Measurements from ENCODE around the gene RABIF. TPM values are rescaled to one million over a fixed set of nuclear protein-coding genes. Genes with fewer than 3 reads are reported as not detected.
A peak's percentile ranks its signal among the peaks of the same experiment; 100 is the strongest.

RABIF gene
- polyA plus RNA-seq, 3 donors = 7.8 to 24.6 (median 22.8) TPM

DNA sequence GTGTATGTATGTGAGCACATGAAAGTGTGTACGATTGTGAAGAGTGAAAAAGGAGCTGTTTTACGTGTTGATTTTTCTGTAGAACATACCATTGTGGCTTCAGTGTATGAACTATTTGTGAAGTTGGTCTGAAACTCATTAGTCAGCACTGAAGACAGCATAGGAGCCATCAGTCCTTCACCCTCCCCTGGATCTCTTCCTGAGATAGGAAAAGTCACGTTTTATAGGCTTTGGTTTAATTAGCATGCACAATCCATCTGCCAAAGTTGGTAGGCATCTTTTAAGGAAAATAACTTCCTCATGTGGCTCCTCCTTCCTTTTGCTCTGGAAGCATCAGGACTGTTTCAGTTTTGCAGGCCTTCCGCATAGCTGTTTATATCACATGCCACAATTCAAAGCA is 1.4 kb upstream of the RABIF start:
- 69% methylated on average over 2 of the region's 4 CpGs for WGBS (ENCODE audit: insufficient coverage)
- Histone ChIP-seq H3K27me3 (ENCODE audit: control insufficient read depth in 2 of 2, insufficient read depth in 2 of 2, low read length in 2 of 2) (no peaks in the 10 kb centered on the region), H3K9me3 (replicated peaks in 1 of 2; ENCODE audit: control insufficient read depth in 1 of 2, insufficient read depth in 1 of 2, low read length in 2 of 2) (no peaks in the 10 kb centered on the region), H3K9ac (ENCODE audit: insufficient read depth, low read length, poor library complexity, severe bottlenecking) (no peak overlapping the region), H3K79me2 (ENCODE audit: insufficient read depth, low read length) (peaks cover 31% of the 10 kb centered on the region), H3K36me3 (replicated peaks in 1 of 2; ENCODE audit: control insufficient read depth in 1 of 2, insufficient read depth in 2 of 2, low read length in 2 of 2) (peaks cover 38 to 55% of the 10 kb centered on the region in 2 donors), H3K4me2 (replicated peaks; ENCODE audit: extremely low read depth, low read length, poor library complexity, severe bottlenecking) (no peak overlapping the region), H3K4me3 (replicated peaks in 1 of 3; ENCODE audit: low read depth in 2 of 3, low read length in 3 of 3) (no peak overlapping the region), H2AFZ (ENCODE audit: insufficient read depth, low read depth, low read length, poor library complexity, severe bottlenecking) (no peak overlapping the region), H3K4me1 (ENCODE audit: control insufficient read depth in 1 of 2, insufficient read depth in 2 of 2, low read length in 2 of 2) (peaks cover 14 to 30% of the 10 kb centered on the region in 2 donors), H3K27ac (ENCODE audit: low read depth in 1 of 2, low read length in 2 of 2) (no peak overlapping the region), H4K20me1 (ENCODE audit: insufficient read depth, low read length) (peaks cover 18% of the 10 kb centered on the region)
- H3K27me3 Mint-ChIP-seq (ENCODE audit: low read depth in 3 of 3) = peaks cover 0 to 2% (median 0%) of the 10 kb centered on the region in 3 donors
- H3K27ac Mint-ChIP-seq = no peak overlapping the region
- TF ChIP-seq, protein P1, sequence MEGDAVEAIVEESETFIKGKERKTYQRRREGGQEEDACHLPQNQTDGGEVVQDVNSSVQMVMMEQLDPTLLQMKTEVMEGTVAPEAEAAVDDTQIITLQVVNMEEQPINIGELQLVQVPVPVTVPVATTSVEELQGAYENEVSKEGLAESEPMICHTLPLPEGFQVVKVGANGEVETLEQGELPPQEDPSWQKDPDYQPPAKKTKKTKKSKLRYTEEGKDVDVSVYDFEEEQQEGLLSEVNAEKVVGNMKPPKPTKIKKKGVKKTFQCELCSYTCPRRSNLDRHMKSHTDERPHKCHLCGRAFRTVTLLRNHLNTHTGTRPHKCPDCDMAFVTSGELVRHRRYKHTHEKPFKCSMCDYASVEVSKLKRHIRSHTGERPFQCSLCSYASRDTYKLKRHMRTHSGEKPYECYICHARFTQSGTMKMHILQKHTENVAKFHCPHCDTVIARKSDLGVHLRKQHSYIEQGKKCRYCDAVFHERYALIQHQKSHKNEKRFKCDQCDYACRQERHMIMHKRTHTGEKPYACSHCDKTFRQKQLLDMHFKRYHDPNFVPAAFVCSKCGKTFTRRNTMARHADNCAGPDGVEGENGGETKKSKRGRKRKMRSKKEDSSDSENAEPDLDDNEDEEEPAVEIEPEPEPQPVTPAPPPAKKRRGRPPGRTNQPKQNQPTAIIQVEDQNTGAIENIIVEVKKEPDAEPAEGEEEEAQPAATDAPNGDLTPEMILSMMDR (IDR thresholded peaks at IDR 0.05) = no peak
- intact Hi-C loops (cut with micrococcal nuclease) = no loop called here
- peaks cover 42 to 50% of the 10 kb centered on the region in 2 donors for H3K36me3 Mint-ChIP-seq
- no peak overlapping the region for H3K4me3 Mint-ChIP-seq
- peaks cover 22% of the 10 kb centered on the region for H3K4me1 Mint-ChIP-seq
- DNase-seq = no peak
- no peaks in the 10 kb centered on the region for H3K9me3 Mint-ChIP-seq

DNA sequence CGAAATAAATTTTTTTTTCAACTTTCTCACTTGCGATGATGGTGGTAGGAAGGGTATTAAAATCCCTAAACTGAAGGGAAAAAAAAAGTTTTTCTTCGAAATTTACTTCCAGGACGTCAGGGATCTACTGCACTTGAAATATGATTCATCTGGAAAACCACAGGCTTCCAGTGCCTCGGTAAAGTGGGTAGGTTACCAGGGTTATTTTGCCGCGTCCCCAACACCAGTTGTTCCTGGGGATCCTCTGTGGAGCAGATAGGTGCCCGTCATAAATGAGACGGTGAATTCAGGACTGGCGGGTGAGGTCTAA is 773 bp downstream of the RABIF start:
- Histone ChIP-seq H3K4me2 (replicated peaks; ENCODE audit: extremely low read depth, low read length, poor library complexity, severe bottlenecking) (peak overlapping the region; percentile 97), H4K20me1 (ENCODE audit: insufficient read depth, low read length) (peaks cover 40% of the 10 kb centered on the region), H3K4me3 (replicated peaks in 1 of 3; ENCODE audit: low read depth in 2 of 3, low read length in 3 of 3) (peak overlapping the region; percentile 91 to 93 (median 93)), H3K27me3 (ENCODE audit: control insufficient read depth in 2 of 2, insufficient read depth in 2 of 2, low read length in 2 of 2) (no peaks in the 10 kb centered on the region), H2AFZ (ENCODE audit: insufficient read depth, low read depth, low read length, poor library complexity, severe bottlenecking) (peak overlapping the region; percentile 89), H3K9me3 (replicated peaks in 1 of 2; ENCODE audit: control insufficient read depth in 1 of 2, insufficient read depth in 1 of 2, low read length in 2 of 2) (no peaks in the 10 kb centered on the region), H3K9ac (ENCODE audit: insufficient read depth, low read length, poor library complexity, severe bottlenecking) (peak overlapping the region; percentile 92), H3K4me1 (ENCODE audit: control insufficient read depth in 1 of 2, insufficient read depth in 2 of 2, low read length in 2 of 2) (peaks cover 14 to 30% of the 10 kb centered on the region in 2 donors), H3K27ac (ENCODE audit: low read depth in 1 of 2, low read length in 2 of 2) (peak overlapping the region; percentile 39 to 96), H3K36me3 (replicated peaks in 1 of 2; ENCODE audit: control insufficient read depth in 1 of 2, insufficient read depth in 2 of 2, low read length in 2 of 2) (peaks cover 21 to 44% of the 10 kb centered on the region in 2 donors), H3K79me2 (ENCODE audit: insufficient read depth, low read length) (peaks cover 53% of the 10 kb centered on the region)
- intact Hi-C loops (cut with micrococcal nuclease) = loop anchor here in 1 of 2 donors (2.0 to 10.0 kb wide), 3 partner anchors 39 to 543 kb away; partner anchors contain the start of genes KDM5B, KLHL12, PPP1R12B and UBE2T
- TF ChIP-seq, protein P1 (IDR thresholded peaks at IDR 0.05) = no peak
- 1% methylated on average over 7 of the region's 10 CpGs for WGBS (ENCODE audit: insufficient coverage)
- peak in 2 of 3 donors; percentile 15 to 50 for DNase-seq
- peak overlapping the region; percentile 88 to 96 (median 91) for H3K27ac Mint-ChIP-seq
- peaks cover 0 to 2% (median 0%) of the 10 kb centered on the region in 3 donors for H3K27me3 Mint-ChIP-seq (ENCODE audit: low read depth in 3 of 3)
- peak overlapping the region; percentile 87 to 91 for H3K4me3 Mint-ChIP-seq
- peaks cover 22% of the 10 kb centered on the region for H3K4me1 Mint-ChIP-seq
- H3K36me3 Mint-ChIP-seq = peaks cover 25 to 32% of the 10 kb centered on the region in 2 donors
- no peaks in the 10 kb centered on the region for H3K9me3 Mint-ChIP-seq
